Measurements from ENCODE around the gene DNAJC7. TPM values are rescaled to one million over a fixed set of nuclear protein-coding genes. Genes with fewer than 3 reads are reported as not detected.
A peak's percentile ranks its signal among the peaks of the same experiment; 100 is the strongest.

The DNAJC7 gene
- total and polyA plus RNA-seq, 9 donors: 58.3 to 113 (median 97.7) TPM

GRCh38 chr17:41982026-41982760, 35.0 kb downstream of the DNAJC7 start:
- WGBS (ENCODE audit: insufficient coverage): 84% methylated on average over 12 of the region's 14 CpGs
- no peak overlapping the region for H3K4me3 ChIP-seq (ENCODE audit: low read length)
- no peaks in the 10 kb centered on the region for H3K9me3 ChIP-seq (replicated peaks; ENCODE audit: control insufficient read depth, low read depth, low read length)
- peaks cover 4% of the 10 kb centered on the region for H3K4me1 ChIP-seq (ENCODE audit: control insufficient read depth, insufficient read depth, low read length)
- H3K36me3 ChIP-seq (ENCODE audit: control insufficient read depth, insufficient read depth, low read length): peaks cover 84% of the 10 kb centered on the region
- DNase-seq: no peak
- H3K27ac ChIP-seq (ENCODE audit: low read length): no peak overlapping the region
- no peaks in the 10 kb centered on the region for H3K27me3 ChIP-seq (ENCODE audit: control insufficient read depth, insufficient read depth, low read length)

- H3K27ac ChIP-seq (ENCODE audit: low read length): no peak overlapping the region
- no peaks in the 10 kb centered on the region for H3K27me3 ChIP-seq (ENCODE audit: control insufficient read depth, insufficient read depth, low read length)
- WGBS (ENCODE audit: insufficient coverage): 91% methylated on average over 4 of the region's 4 CpGs
- DNase-seq: no peak
- H3K4me1 ChIP-seq (ENCODE audit: control insufficient read depth, insufficient read depth, low read length): peaks cover 8% of the 10 kb centered on the region
- H3K9me3 ChIP-seq (replicated peaks; ENCODE audit: control insufficient read depth, low read depth, low read length): no peaks in the 10 kb centered on the region
- peaks cover 91% of the 10 kb centered on the region for H3K36me3 ChIP-seq (ENCODE audit: control insufficient read depth, insufficient read depth, low read length)
- no peak overlapping the region for H3K4me3 ChIP-seq (ENCODE audit: low read length)
These were observed 39.2 kb downstream of the DNAJC7 start for GRCh38 chr17:41977991-41978390.

- 89% methylated on average over 4 of the region's 11 CpGs for WGBS (ENCODE audit: insufficient coverage)
These were observed 41.0 kb downstream of the DNAJC7 start for GRCh38 chr17:41976142-41976768.

GRCh38 chr17:41975099-41976083, 41.8 kb downstream of the DNAJC7 start:
- peaks cover 22% of the 10 kb centered on the region for H3K4me1 ChIP-seq (ENCODE audit: control insufficient read depth, insufficient read depth, low read length)
- H3K27me3 ChIP-seq (ENCODE audit: control insufficient read depth, insufficient read depth, low read length): no peaks in the 10 kb centered on the region
- H3K9me3 ChIP-seq (replicated peaks; ENCODE audit: control insufficient read depth, low read depth, low read length): no peaks in the 10 kb centered on the region
- WGBS (ENCODE audit: insufficient coverage): 89% methylated on average over 6 of the region's 9 CpGs
- H3K27ac ChIP-seq (ENCODE audit: low read length): no peak overlapping the region
- peaks cover 88% of the 10 kb centered on the region for H3K36me3 ChIP-seq (ENCODE audit: control insufficient read depth, insufficient read depth, low read length)
- DNase-seq: no peak
- H3K4me3 ChIP-seq (ENCODE audit: low read length): no peak overlapping the region

More at GRCh38 chr17:41976142-41976768, 41.0 kb downstream of the DNAJC7 start:
- no peak for DNase-seq
- no peak overlapping the region for H3K4me3 ChIP-seq (ENCODE audit: low read length)
- H3K27me3 ChIP-seq (ENCODE audit: control insufficient read depth, insufficient read depth, low read length): no peaks in the 10 kb centered on the region
- no peak overlapping the region for H3K27ac ChIP-seq (ENCODE audit: low read length)
- H3K4me1 ChIP-seq (ENCODE audit: control insufficient read depth, insufficient read depth, low read length): peaks cover 18% of the 10 kb centered on the region
- H3K9me3 ChIP-seq (replicated peaks; ENCODE audit: control insufficient read depth, low read depth, low read length): no peaks in the 10 kb centered on the region
- H3K36me3 ChIP-seq (ENCODE audit: control insufficient read depth, insufficient read depth, low read length): peaks cover 90% of the 10 kb centered on the region

- Histone ChIP-seq H3K36me3 (ENCODE audit: control insufficient read depth, insufficient read depth, low read length) (peaks cover 86% of the 10 kb centered on the region), H3K4me1 (ENCODE audit: control insufficient read depth, insufficient read depth, low read length) (peaks cover 22% of the 10 kb centered on the region), H3K27ac (ENCODE audit: low read length) (no peak overlapping the region), H3K9me3 (replicated peaks; ENCODE audit: control insufficient read depth, low read depth, low read length) (no peaks in the 10 kb centered on the region), H3K4me3 (ENCODE audit: low read length) (no peak overlapping the region), H3K27me3 (ENCODE audit: control insufficient read depth, insufficient read depth, low read length) (no peaks in the 10 kb centered on the region)
- no peak for DNase-seq
- WGBS (ENCODE audit: insufficient coverage): 87% methylated on average over 3 of the region's 5 CpGs
These were observed 42.6 kb downstream of the DNAJC7 start for GRCh38 chr17:41974658-41975057.

- H3K27ac ChIP-seq (ENCODE audit: low read length): peak overlapping the region; percentile 75
- DNase-seq: no peak
- H3K27me3 ChIP-seq (ENCODE audit: control insufficient read depth, insufficient read depth, low read length): no peaks in the 10 kb centered on the region
- no peaks in the 10 kb centered on the region for H3K9me3 ChIP-seq (replicated peaks; ENCODE audit: control insufficient read depth, low read depth, low read length)
- WGBS (ENCODE audit: insufficient coverage): 52% methylated on average over 4 of the region's 6 CpGs
- peaks cover 88% of the 10 kb centered on the region for H3K36me3 ChIP-seq (ENCODE audit: control insufficient read depth, insufficient read depth, low read length)
- H3K4me3 ChIP-seq (ENCODE audit: low read length): no peak overlapping the region
- H3K4me1 ChIP-seq (ENCODE audit: control insufficient read depth, insufficient read depth, low read length): peaks cover 22% of the 10 kb centered on the region
These were observed 43.2 kb downstream of the DNAJC7 start for GRCh38 chr17:41974031-41974430.

GRCh38 chr17:41973408-41973811, 43.8 kb downstream of the DNAJC7 start:
- Histone ChIP-seq H3K9me3 (replicated peaks; ENCODE audit: control insufficient read depth, low read depth, low read length) (no peaks in the 10 kb centered on the region), H3K4me3 (ENCODE audit: low read length) (no peak overlapping the region), H3K27ac (ENCODE audit: low read length) (peak overlapping the region; percentile 75), H3K4me1 (ENCODE audit: control insufficient read depth, insufficient read depth, low read length) (peaks cover 24% of the 10 kb centered on the region), H3K36me3 (ENCODE audit: control insufficient read depth, insufficient read depth, low read length) (peaks cover 90% of the 10 kb centered on the region), H3K27me3 (ENCODE audit: control insufficient read depth, insufficient read depth, low read length) (no peaks in the 10 kb centered on the region)
- 73% methylated on average over 19 of the region's 19 CpGs for WGBS (ENCODE audit: insufficient coverage)
- DNase-seq: no peak

GRCh38 chr17:41972571-41973407, 44.5 kb downstream of the DNAJC7 start:
- H3K9me3 ChIP-seq (replicated peaks; ENCODE audit: control insufficient read depth, low read depth, low read length): no peaks in the 10 kb centered on the region
- H3K27me3 ChIP-seq (ENCODE audit: control insufficient read depth, insufficient read depth, low read length): no peaks in the 10 kb centered on the region
- no peak overlapping the region for H3K4me3 ChIP-seq (ENCODE audit: low read length)
- H3K27ac ChIP-seq (ENCODE audit: low read length): peak overlapping the region; percentile 75
- H3K36me3 ChIP-seq (ENCODE audit: control insufficient read depth, insufficient read depth, low read length): peaks cover 90% of the 10 kb centered on the region
- peaks cover 27% of the 10 kb centered on the region for H3K4me1 ChIP-seq (ENCODE audit: control insufficient read depth, insufficient read depth, low read length)
- no peak for DNase-seq
- WGBS (ENCODE audit: insufficient coverage): 65% methylated on average over 13 of the region's 22 CpGs

GRCh38 chr17:41971721-41972523, 45.3 kb downstream of the DNAJC7 start:
- DNase-seq: no peak
- WGBS (ENCODE audit: insufficient coverage): 85% methylated on average over 13 of the region's 18 CpGs
- Histone ChIP-seq H3K9me3 (replicated peaks; ENCODE audit: control insufficient read depth, low read depth, low read length) (no peaks in the 10 kb centered on the region), H3K27ac (ENCODE audit: low read length) (no peak overlapping the region), H3K36me3 (ENCODE audit: control insufficient read depth, insufficient read depth, low read length) (peaks cover 83% of the 10 kb centered on the region), H3K4me3 (ENCODE audit: low read length) (no peak overlapping the region), H3K4me1 (ENCODE audit: control insufficient read depth, insufficient read depth, low read length) (peaks cover 34% of the 10 kb centered on the region), H3K27me3 (ENCODE audit: control insufficient read depth, insufficient read depth, low read length) (no peaks in the 10 kb centered on the region)
